ENCODE data around the gene IMMP2L.

GRCh38 chr7:110948280-110948679 is 614.0 kb downstream of the IMMP2L start:
- TF ChIP-seq EZH2phosphoT487 (IDR thresholded peaks at IDR 0.05; ENCODE audit: borderline replicate concordance) (no peak), CTCF (conservative IDR thresholded peaks at IDR 0.05; ENCODE audit: low read length) (no peak)

Measured in Loucy (cell line).